Ureter (tissue), 1 donor: ENCODE data around the gene EIF5A. TPM values are rescaled to one million over a fixed set of nuclear protein-coding genes. Genes with fewer than 3 reads are reported as not detected.

Experiments used
- DNase-seq: peaks from one replicate; pipeline ENCODE4 v3.0.0-alpha.2; 2020; ENCODE audit warnings: low spot score
- total RNA-seq: library from RNA; stranded (reverse); gene quantifications from one replicate; pipeline ENCODE4 v1.2.4, GENCODE V29; 2023
- donor health status: DM: yes; HTN: yes; CAD: no.

EIF5A gene
- total RNA-seq, result 425 TPM

GRCh38 chr17:7306911-7307685, at the start of gene EIF5A:
EIF5A (plus strand) TSS chr17:7307628; CDS start chr17:7309636, 2,008 bp downstream.
- DNase-seq, result peak; percentile 100

GRCh38 chr17:7258731-7259554, 48.5 kb upstream of the EIF5A start:
- DNase-seq, result no peak

- DNase-seq, result no peak
Measured at GRCh38 chr17:7259555-7259889, 47.9 kb upstream of the EIF5A start.

- no peak for DNase-seq
Measured at GRCh38 chr17:7260151-7260550, 47.3 kb upstream of the EIF5A start.

GRCh38 chr17:7260651-7261378, 46.6 kb upstream of the EIF5A start:
- no peak for DNase-seq

GRCh38 chr17:7261379-7262191, 45.8 kb upstream of the EIF5A start:
- no peak for DNase-seq

GRCh38 chr17:7262192-7262934, 45.1 kb upstream of the EIF5A start, which contains the start of gene CLDN7:
CLDN7 (minus strand) TSS chr17:7262478; CDS start chr17:7262043, 435 bp downstream.
- peak; percentile 92 for DNase-seq

- DNase-seq, result peak; percentile 90
Measured at GRCh38 chr17:7262935-7263800, 44.3 kb upstream of the EIF5A start.

GRCh38 chr17:7263801-7264078, 43.7 kb upstream of the EIF5A start:
- DNase-seq, result no peak

GRCh38 chr17:7266784-7267183, 40.6 kb upstream of the EIF5A start:
- DNase-seq, result no peak

GRCh38 chr17:7279448-7279847, 28.0 kb upstream of the EIF5A start:
- no peak for DNase-seq

- peak; percentile 90 for DNase-seq
Measured at GRCh38 chr17:7280519-7281073, 26.8 kb upstream of the EIF5A start.

GRCh38 chr17:7281074-7281952, 26.1 kb upstream of the EIF5A start, which contains the start of gene SLC2A4:
SLC2A4 (plus strand) TSS chr17:7281718; CDS start chr17:7281935, 217 bp downstream.
- peak; percentile 96 for DNase-seq

- DNase-seq, result peak; percentile 68
Measured at GRCh38 chr17:7281953-7282751, 25.3 kb upstream of the EIF5A start.

GRCh38 chr17:7282752-7283321, 24.6 kb upstream of the EIF5A start:
- DNase-seq, result no peak

GRCh38 chr17:7283471-7284216, 23.8 kb upstream of the EIF5A start:
- DNase-seq, result no peak

- DNase-seq, result no peak
Measured at GRCh38 chr17:7284911-7285310, 22.5 kb upstream of the EIF5A start.
